ENCODE data around the gene ALPI.
"Not testable (repeated sequence)": the region's sequence is repeated elsewhere in the genome, so short reads cannot be mapped to it uniquely, and the experiment has no call there.

Gene ALPI

GRCh38 chr2:232419245-232420072 is 36.5 kb upstream of the ALPI start:
- DNase-seq (ENCODE audit: extremely low read depth, low read depth), result no peak
- TF ChIP-seq CTCF (IDR thresholded peaks at IDR 0.05; ENCODE audit: low read depth, low read length), result no peak

GRCh38 chr2:232420073-232420454 is 35.9 kb upstream of the ALPI start:
- TF ChIP-seq CTCF (IDR thresholded peaks at IDR 0.05; ENCODE audit: low read depth, low read length), result no peak
- no peak for DNase-seq (ENCODE audit: extremely low read depth, low read depth)

- DNase-seq (ENCODE audit: extremely low read depth, low read depth), result no peak
- TF ChIP-seq CTCF (IDR thresholded peaks at IDR 0.05; ENCODE audit: low read depth, low read length), result no peak
Measured at GRCh38 chr2:232420463-232421188, 35.3 kb upstream of the ALPI start.

GRCh38 chr2:232421189-232421785 is 34.7 kb upstream of the ALPI start:
- no peak for TF ChIP-seq CTCF (IDR thresholded peaks at IDR 0.05; ENCODE audit: low read depth, low read length)
- no peak for DNase-seq (ENCODE audit: extremely low read depth, low read depth)

- TF ChIP-seq CTCF (IDR thresholded peaks at IDR 0.05; ENCODE audit: low read depth, low read length), result no peak
- DNase-seq (ENCODE audit: extremely low read depth, low read depth), result no peak
Measured at GRCh38 chr2:232422051-232422450, 33.9 kb upstream of the ALPI start.

- DNase-seq (ENCODE audit: extremely low read depth, low read depth), result not testable (repeated sequence)
Measured at GRCh38 chr2:232422996-232423395, 33.0 kb upstream of the ALPI start.

GRCh38 chr2:232423407-232423806 is 32.5 kb upstream of the ALPI start:
- not testable (repeated sequence) for DNase-seq (ENCODE audit: extremely low read depth, low read depth)
